ENCODE measurements around the gene TMEM88.
"Not testable (repeated sequence)": the region's sequence is repeated elsewhere in the genome, so short reads cannot be mapped to it uniquely, and the experiment has no call there.

Gene TMEM88, protein sequence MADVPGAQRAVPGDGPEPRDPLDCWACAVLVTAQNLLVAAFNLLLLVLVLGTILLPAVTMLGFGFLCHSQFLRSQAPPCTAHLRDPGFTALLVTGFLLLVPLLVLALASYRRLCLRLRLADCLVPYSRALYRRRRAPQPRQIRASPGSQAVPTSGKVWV

DNA sequence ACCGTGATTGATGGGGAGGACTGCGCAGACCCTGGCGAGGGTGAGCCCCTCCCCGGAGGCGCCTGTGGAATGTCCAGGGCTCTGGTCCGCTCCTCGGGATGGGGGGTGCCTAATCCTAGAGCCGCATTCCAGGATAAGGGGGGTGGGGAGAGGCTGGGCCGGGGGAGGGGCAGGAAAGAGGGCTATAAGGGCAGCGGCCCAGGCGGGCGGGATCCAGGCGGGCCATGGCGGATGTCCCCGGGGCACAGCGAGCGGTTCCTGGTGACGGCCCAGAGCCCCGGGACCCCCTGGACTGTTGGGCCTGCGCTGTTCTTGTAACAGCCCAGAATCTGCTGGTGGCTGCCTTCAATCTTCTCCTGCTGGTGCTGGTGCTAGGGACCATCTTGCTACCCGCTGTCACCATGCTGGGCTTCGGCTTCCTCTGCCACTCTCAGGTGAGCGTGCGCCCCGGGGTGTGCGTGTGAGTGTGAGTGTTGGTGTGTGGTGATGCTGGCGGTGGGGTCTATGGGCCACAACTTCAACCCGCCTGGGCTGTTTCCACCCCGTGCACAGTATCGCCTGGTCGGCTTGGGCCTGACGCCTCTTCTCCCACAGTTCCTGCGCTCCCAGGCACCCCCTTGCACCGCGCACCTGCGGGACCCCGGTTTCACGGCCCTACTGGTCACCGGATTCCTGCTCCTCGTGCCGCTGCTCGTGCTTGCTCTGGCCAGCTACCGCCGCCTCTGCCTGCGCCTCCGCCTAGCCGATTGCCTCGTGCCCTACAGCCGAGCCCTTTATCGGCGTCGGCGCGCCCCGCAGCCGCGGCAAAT, at the start of gene TMEM88:
TSS of gene TMEM88 (plus strand) at position 216 of the 809 bp plus-strand sequence. CDS start at position 225, 9 bp downstream.
- no peak for DNase-seq (ENCODE audit: low spot score)

DNA sequence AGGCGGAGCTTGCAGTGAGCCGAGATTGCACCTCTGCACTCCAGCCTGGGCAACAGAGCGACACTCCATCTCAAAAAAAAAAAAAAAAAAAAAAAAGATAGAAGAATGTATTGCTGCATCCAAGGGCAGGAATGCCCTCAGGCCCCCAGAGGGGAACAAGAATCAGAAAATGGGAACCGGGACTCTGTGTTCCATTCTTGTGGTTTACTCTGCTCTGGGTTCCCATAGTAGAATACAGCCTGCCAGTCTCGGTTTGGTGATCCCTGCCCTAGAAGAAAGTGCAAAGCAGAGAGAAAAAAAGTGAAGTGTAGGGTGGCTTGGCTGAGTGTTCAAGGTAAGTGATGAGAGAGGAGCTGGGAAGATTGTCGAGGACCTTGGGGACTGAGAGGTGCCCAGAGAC, 48.3 kb upstream of the TMEM88 start:
- DNase-seq (ENCODE audit: low spot score) = no peak

DNA sequence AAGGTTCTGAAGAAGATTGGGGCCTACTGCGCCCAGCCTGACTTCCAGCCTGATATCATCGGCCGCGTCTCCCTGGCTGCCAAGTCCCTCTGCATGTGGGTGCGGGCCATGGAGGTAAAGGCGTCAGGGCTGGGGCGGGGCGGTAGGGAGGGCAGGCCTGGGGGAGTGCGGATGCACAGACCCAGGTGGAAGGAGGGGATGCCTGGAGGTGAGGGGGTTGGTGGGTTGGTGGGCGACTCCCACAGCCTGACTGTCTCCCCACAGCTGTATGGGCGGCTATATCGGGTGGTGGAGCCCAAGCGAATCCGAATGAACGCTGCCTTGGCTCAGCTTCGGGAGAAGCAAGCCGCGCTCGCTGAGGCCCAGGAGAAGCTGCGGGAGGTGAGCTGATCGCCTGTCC, 47.7 kb upstream of the TMEM88 start:
- DNase-seq (ENCODE audit: low spot score) = no peak

DNA sequence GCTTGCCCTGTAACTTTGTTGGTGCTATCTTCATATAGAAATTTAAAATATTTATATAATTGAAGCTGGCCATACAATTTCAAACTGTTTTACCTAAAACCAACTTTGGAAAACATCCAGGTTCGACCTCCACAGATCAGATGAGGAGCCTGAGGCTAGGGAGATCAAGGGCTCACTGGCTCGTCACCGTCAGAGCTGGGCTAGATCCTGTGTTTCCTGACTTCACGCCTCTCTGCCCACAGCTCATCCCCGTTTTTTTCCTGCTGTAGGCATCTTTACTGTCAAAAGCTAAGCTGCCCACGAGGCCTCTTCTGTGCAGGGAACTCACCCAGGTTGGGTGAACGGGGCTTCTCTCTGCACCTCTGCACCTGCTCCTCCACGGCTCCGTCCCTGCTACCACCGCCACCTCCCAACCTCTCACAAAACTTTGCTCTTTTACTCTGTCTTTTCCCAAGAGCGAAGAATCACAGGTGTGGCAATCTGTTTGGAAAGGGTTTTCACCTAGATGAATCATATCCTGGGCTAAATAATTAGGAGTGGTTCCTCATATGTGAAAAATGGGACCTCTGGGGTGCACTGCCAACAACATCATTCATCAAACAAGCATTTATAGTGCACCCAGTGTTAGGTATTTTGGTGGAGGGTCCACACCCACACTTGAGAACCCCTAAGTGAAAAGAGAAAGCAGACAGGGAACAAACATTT, 45.6 kb upstream of the TMEM88 start:
- no peak for DNase-seq (ENCODE audit: low spot score)

DNA sequence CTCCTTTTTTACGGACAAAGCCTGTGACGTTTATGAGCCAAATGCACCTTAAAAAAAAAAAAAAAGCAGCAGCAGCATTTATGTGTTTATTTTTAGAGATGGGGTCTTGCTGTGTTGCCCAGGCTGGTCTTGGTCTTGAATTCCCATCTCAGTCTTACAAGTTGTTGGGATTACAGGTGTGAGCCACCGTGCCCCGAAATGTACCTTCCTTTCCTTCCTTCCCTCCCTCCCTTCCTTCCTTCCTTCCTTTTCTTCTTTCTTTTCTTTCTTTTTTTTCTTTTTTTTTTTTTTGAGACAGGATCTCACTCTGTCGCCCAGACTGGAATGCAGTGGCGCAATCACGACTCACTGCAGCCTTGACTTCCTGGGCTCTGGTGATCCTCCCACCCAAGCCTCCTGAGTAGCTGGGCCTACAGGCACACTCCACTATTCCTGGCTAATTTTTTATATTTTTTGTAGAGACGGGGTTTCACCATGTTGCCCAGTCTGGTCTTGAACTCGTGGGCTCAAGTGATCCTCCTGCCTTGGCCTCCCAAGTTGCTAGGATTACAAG, 45.0 kb upstream of the TMEM88 start:
- not testable (repeated sequence) for DNase-seq (ENCODE audit: low spot score)

DNA sequence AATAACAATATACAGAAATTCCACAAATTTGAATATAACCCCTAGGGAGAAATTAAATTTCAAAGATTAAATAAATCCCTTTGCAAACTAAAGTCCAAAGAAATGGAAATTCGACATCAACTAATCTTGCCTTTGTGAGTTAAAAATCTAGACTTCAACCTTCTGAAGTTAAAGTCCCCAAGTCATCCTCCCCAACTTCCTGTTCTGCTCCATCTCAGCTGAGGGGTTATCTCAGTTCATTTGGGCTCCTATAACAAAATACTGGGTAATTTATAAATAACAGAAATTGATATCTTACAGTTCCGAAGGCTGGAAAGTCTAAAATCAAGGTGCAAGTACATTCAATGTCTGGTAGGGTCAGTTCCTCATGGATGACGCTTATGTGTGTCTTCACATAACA, 43.6 kb upstream of the TMEM88 start:
- DNase-seq (ENCODE audit: low spot score) = no peak

DNA sequence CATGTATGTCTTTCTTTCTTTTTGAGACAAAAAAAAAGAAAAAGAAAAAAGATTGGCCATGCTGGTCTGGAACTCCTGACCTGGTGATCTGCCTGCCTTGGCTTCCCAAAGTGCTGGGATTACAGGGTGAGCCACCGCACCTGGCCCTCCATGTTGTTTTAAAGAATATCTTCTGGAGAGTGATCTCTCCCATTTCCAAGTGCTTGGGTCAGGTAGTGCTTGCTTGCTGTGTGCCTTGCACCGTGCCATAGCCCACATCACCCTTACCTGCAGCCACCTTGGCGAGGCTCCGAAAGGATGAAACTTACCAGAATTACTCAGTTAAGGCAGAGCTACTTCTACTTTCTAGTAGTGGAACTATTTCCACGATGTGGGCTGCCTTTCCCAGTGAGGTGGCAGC, 39.9 kb upstream of the TMEM88 start:
- no peak for DNase-seq (ENCODE audit: low spot score)

DNA sequence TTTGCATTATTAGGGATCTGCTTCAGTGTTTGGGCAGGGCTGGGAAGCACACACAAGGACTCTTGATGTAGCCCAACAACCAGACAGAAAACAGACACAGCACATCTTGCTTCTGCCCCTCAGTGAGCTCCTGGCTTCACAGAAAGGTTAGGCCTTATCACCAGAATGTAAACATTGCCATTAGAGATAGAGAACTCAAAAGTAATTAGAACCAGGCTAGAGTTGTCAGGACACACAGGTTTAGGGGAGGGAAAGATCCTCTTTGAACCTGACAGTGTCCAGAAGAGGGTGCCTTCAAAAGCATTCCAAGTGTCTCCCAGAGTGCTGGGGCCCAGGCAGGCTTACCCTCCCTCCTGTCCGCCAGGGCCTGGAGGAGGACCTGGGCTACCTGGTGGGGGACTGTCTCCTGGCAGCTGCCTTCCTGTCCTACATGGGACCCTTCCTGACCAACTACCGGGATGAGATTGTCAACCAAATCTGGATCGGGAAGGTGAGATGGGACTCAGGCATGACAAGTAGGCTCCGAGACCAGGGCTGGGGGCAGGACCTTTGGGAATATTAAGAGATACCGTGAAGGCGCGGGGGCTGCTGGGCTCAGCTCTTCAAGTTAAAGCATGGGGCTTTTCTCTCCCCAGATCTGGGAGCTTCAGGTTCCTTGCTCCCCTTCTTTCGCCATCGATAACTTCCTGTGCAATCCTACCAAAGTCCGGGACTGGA, 37.8 kb upstream of the TMEM88 start:
- no peak for DNase-seq (ENCODE audit: low spot score)

DNA sequence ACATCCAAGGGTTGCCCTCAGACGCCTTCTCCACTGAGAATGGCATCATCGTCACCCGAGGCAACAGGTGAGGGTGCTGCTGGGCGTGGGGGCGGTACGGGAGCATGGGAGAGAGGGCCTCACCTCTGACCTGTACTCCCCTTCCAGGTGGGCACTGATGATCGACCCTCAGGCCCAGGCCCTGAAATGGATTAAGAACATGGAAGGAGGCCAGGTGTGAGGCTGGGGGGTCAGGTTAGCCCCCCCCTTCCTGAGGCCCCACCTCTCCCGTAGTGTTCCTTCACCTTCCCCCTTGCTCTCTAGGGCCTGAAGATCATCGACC, 37.3 kb upstream of the TMEM88 start:
- DNase-seq (ENCODE audit: low spot score) = no peak

DNA sequence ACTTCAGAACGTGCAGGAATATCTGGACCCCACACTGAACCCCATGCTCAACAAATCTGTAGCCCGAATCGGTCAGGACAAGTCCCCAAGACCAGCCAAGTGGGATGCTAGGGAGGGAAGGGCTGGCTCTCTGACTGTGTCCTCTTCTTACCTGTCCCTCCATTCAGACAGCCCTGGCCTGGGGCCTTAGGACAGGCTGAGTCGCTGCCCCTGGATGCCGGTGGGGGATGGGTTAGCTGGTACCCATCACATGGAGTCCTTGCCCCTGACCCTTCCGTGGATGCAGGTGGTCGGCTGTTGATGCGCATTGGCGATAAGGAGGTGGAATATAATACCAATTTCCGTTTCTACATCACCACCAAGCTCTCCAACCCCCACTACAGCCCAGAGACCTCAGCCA, 36.8 kb upstream of the TMEM88 start:
- DNase-seq (ENCODE audit: low spot score) = no peak

DNA sequence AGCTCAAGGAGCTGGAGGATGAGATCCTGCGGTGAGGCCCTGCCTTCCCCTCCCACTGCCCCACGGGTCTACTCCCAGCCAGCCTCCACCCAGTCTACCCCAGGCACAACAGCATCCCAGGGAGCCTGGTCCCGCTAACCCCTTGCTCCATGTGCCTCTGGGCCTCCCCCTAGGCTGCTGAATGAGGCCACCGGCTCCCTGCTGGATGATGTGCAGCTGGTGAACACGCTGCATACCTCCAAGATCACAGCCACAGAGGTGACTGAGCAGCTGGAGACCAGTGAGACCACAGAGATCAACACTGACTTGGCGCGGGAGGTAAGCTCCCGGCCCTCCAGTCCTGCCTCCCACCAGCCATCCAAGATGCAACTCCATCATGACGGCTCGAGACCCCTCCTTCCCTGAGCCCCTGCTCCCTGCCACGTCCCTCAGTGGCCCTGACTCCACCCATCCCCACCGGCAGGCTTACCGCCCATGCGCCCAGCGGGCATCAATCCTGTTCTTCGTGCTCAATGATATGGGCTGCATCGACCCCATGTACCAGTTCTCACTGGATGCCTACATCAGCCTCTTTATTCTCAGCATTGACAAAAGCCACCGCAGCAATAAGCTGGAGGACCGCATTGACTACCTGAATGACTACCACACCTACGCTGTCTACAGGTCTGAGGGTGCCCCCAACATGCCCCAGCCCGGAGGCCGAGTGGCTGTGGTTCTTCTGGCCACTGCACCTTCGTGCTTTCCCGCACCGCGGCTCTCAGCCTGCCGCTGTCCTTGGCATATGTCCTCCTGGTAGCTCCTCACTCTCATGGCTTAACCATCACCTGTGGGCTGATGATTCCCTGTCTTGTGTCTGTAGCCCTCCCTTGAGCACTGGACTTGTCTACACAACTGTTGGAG, 35.9 kb upstream of the TMEM88 start:
- DNase-seq (ENCODE audit: low spot score) = no peak

DNA sequence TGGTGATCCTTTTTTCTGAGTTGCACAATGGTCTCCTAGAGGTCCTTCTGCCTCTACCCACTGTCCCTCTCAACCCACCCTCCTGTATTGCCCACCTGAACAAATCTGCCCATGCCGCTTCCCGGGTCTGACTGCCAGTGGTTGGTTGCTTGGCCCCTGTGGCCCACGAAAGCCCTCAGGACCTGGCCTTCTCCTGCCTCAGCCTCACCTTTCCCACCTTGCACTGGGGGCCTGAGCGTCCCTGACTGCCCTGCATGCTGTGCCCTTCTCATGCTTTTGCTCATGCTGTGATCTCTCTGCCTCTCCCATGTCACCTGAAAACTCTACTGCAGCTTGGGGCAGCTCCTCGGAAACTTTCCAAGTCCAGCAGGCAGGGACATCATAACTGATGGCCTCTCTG, 34.6 kb upstream of the TMEM88 start:
- no peak for DNase-seq (ENCODE audit: low spot score)

DNA sequence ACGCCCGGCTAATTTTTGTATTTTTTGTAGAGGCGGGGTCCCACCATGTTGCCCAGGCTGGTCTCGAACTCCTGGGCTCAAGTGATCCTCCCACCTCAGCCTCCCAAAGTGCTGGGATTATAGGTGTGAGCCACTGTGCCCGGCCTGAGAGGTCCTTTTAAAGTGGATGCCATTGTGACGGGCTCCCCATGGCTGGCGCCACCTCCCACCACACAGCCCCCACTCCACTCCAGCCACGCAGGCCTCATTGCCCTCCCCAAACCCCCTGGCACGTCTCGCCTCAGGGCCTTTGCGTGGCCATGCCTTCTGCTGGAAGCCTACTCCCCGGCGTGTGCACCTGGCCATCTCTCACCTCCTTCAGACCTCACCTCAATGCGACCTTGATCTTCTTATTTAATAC, 32.7 kb upstream of the TMEM88 start:
- DNase-seq (ENCODE audit: low spot score) = no peak

DNA sequence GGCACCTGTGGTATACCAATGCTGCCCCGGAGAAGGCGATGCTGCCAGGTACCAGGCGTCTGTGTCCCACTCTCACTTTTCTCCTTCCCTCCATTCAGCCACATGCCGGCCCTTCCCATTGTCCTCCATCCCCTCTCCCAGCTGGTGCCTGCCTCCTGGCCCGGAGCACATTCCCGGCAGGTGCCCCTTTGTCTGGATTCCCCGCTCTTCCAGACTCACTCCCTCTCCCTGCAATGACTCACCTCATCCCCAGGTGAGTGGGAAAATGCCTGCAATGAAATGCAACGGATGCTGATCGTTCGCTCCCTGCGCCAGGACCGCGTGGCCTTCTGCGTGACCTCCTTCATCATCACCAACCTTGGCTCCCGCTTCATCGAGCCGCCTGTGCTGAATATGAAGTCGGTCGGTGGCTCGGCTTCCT, 31.3 kb upstream of the TMEM88 start:
- DNase-seq (ENCODE audit: low spot score) = no peak

DNA sequence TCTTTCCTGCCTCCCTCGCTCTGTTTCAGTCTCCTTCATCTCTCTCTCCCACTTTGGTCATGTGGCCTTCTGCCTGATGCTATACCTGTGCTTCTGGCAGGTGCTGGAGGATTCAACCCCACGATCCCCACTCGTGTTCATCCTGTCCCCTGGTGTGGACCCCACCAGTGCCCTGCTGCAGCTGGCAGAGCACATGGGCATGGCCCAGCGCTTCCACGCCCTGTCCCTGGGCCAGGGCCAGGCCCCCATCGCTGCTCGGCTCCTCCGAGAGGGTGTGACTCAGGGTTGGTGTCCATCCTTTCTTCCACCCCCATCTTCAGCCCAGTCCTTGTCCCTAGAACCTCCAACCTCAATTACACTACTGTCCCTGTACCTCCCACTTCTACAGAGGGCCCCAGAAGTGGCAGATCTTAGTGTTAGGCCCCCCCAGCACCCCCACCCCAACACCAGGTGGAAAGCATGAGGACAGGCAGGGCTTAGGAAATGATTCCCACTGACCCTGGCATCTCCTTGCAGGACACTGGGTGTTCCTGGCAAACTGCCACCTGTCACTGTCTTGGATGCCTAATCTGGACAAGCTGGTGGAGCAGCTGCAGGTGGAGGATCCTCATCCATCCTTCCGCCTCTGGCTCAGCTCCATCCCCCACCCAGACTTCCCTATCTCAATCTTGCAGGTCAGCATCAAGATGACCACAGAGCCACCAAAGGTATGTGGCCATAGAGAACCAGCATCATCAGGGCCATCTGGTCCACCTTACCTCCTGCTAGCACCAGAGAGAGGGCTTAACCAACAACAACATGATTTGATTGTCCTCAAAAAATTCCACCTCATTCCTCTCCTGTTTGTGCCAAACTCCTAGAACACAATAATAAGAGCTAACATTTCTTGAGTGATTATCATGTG, 30.6 kb upstream of the TMEM88 start:
- no peak for DNase-seq (ENCODE audit: low spot score)

DNA sequence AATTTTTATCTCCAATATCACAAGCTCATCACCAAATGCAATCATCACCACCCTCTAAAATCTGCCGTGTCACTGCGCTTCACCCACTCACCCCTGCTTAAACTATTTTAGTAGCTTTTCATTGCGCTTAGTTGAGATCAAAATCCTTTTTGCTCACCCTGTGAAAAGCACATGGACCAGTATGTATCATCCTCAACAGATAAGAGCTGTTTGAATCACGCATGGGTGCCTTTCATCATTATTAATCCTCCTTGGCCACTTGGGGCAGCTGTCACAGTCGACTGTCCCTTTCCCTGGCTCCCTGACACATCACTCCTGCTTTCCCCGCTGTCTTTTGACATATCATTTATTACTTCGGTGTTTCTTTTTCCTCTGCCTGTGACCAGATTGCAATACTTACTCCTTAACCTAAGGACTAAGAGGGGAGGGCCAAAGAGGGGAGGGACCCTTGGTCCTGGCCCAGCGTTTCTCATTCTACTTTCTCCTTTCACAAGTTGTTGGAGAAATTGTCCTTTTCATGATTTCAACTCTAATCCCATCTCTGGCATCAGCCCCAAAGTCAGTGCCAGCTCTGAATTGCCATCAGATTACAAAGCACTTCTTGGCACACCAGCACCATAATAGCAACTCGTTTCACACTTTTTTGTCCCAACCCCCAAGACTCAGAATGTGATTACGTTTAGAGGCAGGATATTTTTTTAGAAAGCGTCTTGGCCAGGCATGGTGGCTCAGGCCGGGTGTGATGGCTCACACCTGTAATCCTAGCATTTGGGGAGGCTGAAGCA, 29.5 kb upstream of the TMEM88 start:
- DNase-seq (ENCODE audit: low spot score) = peak; percentile 79

DNA sequence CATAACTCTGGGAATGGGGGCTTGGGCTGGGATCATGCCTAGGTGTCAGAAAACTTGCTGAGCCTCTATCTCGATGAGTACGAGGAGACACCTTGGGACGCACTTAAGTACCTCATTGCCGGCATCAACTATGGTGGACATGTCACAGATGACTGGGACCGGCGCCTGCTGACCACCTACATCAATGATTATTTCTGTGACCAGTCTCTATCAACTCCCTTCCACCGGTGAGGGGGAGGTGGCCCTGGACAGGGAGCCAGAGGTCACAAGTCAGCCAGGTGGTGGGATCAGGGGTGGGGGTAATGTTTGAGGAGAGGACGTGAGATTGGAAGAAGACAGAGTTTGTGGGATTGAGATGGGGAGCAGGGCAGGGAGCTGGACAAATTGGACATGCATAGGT, 24.2 kb upstream of the TMEM88 start:
- DNase-seq (ENCODE audit: low spot score) = no peak

DNA sequence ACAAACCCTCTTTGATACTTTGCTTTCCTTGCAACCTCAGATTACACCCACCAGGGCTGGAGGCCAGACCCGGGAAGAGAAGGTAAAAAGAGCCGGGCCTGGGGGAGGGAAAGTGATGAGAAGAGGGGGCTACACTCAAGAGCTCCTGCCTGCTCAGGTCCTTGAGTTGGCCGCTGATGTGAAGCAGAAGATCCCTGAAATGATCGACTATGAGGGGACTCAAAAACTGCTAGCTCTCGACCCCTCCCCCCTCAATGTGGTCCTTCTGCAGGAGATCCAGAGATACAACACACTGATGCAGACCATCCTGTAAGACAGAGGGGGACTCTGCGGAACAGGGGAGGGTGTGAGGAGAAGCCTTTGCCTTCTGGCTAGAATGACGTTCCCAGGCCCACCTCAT, 23.6 kb upstream of the TMEM88 start:
- DNase-seq (ENCODE audit: low spot score) = no peak

DNA sequence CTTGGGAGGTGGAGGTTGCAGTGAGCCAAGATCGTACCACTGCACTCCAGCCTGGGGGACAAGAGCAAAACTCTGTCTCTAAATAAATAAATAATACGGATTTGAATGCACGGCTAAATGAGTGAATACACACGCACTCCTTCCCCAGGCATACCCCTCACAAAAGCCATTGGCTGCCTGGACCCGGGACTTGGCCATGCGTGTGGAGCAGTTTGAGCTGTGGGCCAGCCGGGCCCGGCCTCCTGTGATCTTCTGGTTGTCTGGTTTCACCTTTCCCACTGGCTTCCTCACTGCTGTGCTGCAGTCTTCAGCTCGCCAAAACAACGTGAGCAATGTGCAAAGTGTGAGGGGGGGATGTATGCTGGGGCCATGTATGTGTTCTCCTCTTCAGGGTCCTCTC, 22.4 kb upstream of the TMEM88 start:
- no peak for DNase-seq (ENCODE audit: low spot score)
